ENCODE measurements around the gene KCNJ4.

DNA sequence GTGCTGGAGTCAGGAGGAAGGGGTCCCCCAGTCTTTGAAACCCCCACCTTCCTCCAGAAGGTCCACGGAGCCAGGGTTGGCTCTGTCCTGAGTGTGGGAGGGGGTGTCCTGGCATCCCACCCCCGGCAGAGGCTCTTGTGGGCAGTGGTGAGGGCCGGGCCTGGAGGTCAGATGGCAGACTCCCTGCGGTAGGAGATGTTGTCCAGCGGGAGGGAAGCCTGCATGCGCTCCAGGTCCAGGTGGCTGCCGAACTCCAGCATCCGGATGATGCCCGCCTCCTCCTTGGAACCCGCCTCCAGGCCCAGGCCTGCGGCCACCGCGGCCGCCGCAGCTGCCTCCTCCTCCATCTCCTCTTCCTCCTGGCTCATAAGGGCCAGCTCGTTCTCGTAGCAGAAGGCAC, 28.4 kb downstream of the KCNJ4 start:
- no peak for TF ChIP-seq POLR2A (IDR thresholded peaks at IDR 0.05)
- TF ChIP-seq, protein P1, sequence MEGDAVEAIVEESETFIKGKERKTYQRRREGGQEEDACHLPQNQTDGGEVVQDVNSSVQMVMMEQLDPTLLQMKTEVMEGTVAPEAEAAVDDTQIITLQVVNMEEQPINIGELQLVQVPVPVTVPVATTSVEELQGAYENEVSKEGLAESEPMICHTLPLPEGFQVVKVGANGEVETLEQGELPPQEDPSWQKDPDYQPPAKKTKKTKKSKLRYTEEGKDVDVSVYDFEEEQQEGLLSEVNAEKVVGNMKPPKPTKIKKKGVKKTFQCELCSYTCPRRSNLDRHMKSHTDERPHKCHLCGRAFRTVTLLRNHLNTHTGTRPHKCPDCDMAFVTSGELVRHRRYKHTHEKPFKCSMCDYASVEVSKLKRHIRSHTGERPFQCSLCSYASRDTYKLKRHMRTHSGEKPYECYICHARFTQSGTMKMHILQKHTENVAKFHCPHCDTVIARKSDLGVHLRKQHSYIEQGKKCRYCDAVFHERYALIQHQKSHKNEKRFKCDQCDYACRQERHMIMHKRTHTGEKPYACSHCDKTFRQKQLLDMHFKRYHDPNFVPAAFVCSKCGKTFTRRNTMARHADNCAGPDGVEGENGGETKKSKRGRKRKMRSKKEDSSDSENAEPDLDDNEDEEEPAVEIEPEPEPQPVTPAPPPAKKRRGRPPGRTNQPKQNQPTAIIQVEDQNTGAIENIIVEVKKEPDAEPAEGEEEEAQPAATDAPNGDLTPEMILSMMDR (IDR thresholded peaks at IDR 0.05): no peak

Measured in thyroid gland (tissue), 4 donors.